GM19455 (cell line): ENCODE data around the gene UBE2F.

Experiments used
- ATAC-seq: cut with Tn5 transposase; IDR thresholded peaks from one replicate; pipeline ENCODE4 v1.9.1; 2021; ENCODE audit not compliant: unreplicated experiment

The UBE2F gene

GRCh38 chr2:238069021-238069709 is 102.4 kb downstream of the UBE2F start:
- no peak for ATAC-seq

GRCh38 chr2:238069877-238070276 is 103.1 kb downstream of the UBE2F start:
- ATAC-seq, result no peak

- no peak for ATAC-seq
Observed at GRCh38 chr2:238075397-238075796, 108.6 kb downstream of the UBE2F start.

GRCh38 chr2:238077292-238077691 is 110.5 kb downstream of the UBE2F start:
- no peak for ATAC-seq

- no peak for ATAC-seq
Observed at GRCh38 chr2:238079874-238080327, 113.1 kb downstream of the UBE2F start.

- ATAC-seq, result no peak
Observed at GRCh38 chr2:238080518-238080917, 113.7 kb downstream of the UBE2F start.

- no peak for ATAC-seq
Observed at GRCh38 chr2:238081150-238081549, 114.3 kb downstream of the UBE2F start.

- no peak for ATAC-seq
Observed at GRCh38 chr2:238081561-238081960, 114.7 kb downstream of the UBE2F start.

- no peak for ATAC-seq
Observed at GRCh38 chr2:238082151-238082550, 115.3 kb downstream of the UBE2F start.

GRCh38 chr2:238082827-238083226 is 116.0 kb downstream of the UBE2F start:
- no peak for ATAC-seq

GRCh38 chr2:238083919-238084318 is 117.1 kb downstream of the UBE2F start:
- ATAC-seq, result no peak

GRCh38 chr2:238084761-238085160 is 117.9 kb downstream of the UBE2F start:
- no peak for ATAC-seq

- no peak for ATAC-seq
Observed at GRCh38 chr2:238085899-238086298, 119.1 kb downstream of the UBE2F start.

GRCh38 chr2:238087211-238087610 is 120.4 kb downstream of the UBE2F start:
- ATAC-seq, result no peak

- no peak for ATAC-seq
Observed at GRCh38 chr2:238090887-238091286, 124.1 kb downstream of the UBE2F start.

- no peak for ATAC-seq
Observed at GRCh38 chr2:238091436-238092060, 124.7 kb downstream of the UBE2F start.
